Activated T-helper 2 cell treated with anti-CD3 and anti-CD28 coated beads, Interferon-gamma antibody, Interleukin-2, Interleukin-4, amounts not matched to agents 10 μg/mL and 5 μg/mL and 100 μg/mL, durations not matched to agents 14 hours and 24 hours and 36 hours (primary cell): ENCODE measurements around the gene GAPVD1. TPM values are rescaled to one million over a fixed set of nuclear protein-coding genes. Genes with fewer than 3 reads are reported as not detected.
"Not testable (repeated sequence)": the region's sequence is repeated elsewhere in the genome, so short reads cannot be mapped to it uniquely, and the experiment has no call there.

Experiments
- DNase-seq: peaks from one replicate; pipeline ENCODE4 v3.0.0; 2021; ENCODE audit warnings: low spot score
- H3K27ac Mint-ChIP-seq: one replicate; pipeline ENCODE4 v1.8.0; 2021; ENCODE audit warnings: mixed read lengths
- H3K27me3 Mint-ChIP-seq: one replicate; pipeline ENCODE4 v1.8.0; 2021; ENCODE audit warnings: low read depth, mixed read lengths
- H3K36me3 Mint-ChIP-seq: one replicate; pipeline ENCODE4 v1.8.0; 2021; ENCODE audit warnings: low read depth, mixed read lengths
- H3K4me1 Mint-ChIP-seq: one replicate; pipeline ENCODE4 v1.8.0; 2021; ENCODE audit warnings: low read depth, mixed read lengths
- H3K4me3 Mint-ChIP-seq: one replicate; pipeline ENCODE4 v1.8.0; 2021; ENCODE audit warnings: low read depth, mild to moderate bottlenecking, moderate library complexity, mixed read lengths
- H3K9me3 Mint-ChIP-seq: one replicate; pipeline ENCODE4 v1.8.0; 2021; ENCODE audit warnings: mixed read lengths
- intact Hi-C: fragments of 100-400 bp; cut with micrococcal nuclease; formaldehyde crosslinking; loops from one replicate; pipeline ENCODE4 v1.15.1; 2023
- total RNA-seq: library from RNA; stranded (reverse); gene quantifications from 2 replicates; pipeline ENCODE4 v1.2.3, GENCODE V29; 2022

GAPVD1 gene
- 50.8 and 51.0 TPM in 2 replicates for total RNA-seq

- peak; percentile 86 for DNase-seq
- Mint-ChIP-seq H3K36me3 (peaks cover 22% of the 10 kb centered on the region), H3K9me3 (no peaks in the 10 kb centered on the region), H3K27ac (peak within 1 kb of the TSS; percentile 90), H3K4me1 (peaks cover 32% of the 10 kb centered on the region), H3K4me3 (peak within 1 kb of the TSS; percentile 98), H3K27me3 (peaks cover 2% of the 10 kb centered on the region)
- intact Hi-C loops: loop anchor here (1.0 to 5.0 kb wide), 4 partner anchors 20 to 391 kb away; partner anchors contain the start of genes GOLGA1, HSPA5 and PPP6C
Observed at GRCh38 chr9:125261501-125262293, at the start of gene GAPVD1. TSS of gene GAPVD1 (plus strand) at chr9:125261826. CDS start at chr9:125298922, 37,096 bp downstream.

- Mint-ChIP-seq H3K9me3 (no peaks in the 10 kb centered on the region), H3K27ac (no peak overlapping the region), H3K4me1 (no peaks in the 10 kb centered on the region), H3K36me3 (peaks cover 37% of the 10 kb centered on the region), H3K27me3 (no peaks in the 10 kb centered on the region), H3K4me3 (no peak overlapping the region)
- intact Hi-C loops: no loop called here
- no peak for DNase-seq
Observed at GRCh38 chr9:125214186-125214585, 47.4 kb upstream of the GAPVD1 start.

GRCh38 chr9:125218621-125219020 lies 43.0 kb upstream of the GAPVD1 start:
- no peak overlapping the region for H3K4me3 Mint-ChIP-seq

GRCh38 chr9:125224858-125225257 lies 36.8 kb upstream of the GAPVD1 start:
- H3K36me3 Mint-ChIP-seq: peaks cover 24% of the 10 kb centered on the region
- intact Hi-C loops, DNase-seq, H3K4me1 Mint-ChIP-seq, H3K27me3 Mint-ChIP-seq, H3K9me3 Mint-ChIP-seq, H3K27ac Mint-ChIP-seq, H3K4me3 Mint-ChIP-seq: not testable (repeated sequence)

More at GRCh38 chr9:125218621-125219020, 43.0 kb upstream of the GAPVD1 start:
- no peak overlapping the region for H3K27ac Mint-ChIP-seq
- H3K4me1 Mint-ChIP-seq: no peaks in the 10 kb centered on the region
- intact Hi-C loops: no loop called here
- H3K9me3 Mint-ChIP-seq: no peaks in the 10 kb centered on the region
- DNase-seq: no peak
- peaks cover 32% of the 10 kb centered on the region for H3K36me3 Mint-ChIP-seq
- H3K27me3 Mint-ChIP-seq: no peaks in the 10 kb centered on the region

GRCh38 chr9:125227761-125228160 lies 33.9 kb upstream of the GAPVD1 start:
- Mint-ChIP-seq H3K4me1 (no peaks in the 10 kb centered on the region), H3K27me3 (no peaks in the 10 kb centered on the region), H3K9me3 (no peaks in the 10 kb centered on the region), H3K4me3 (no peak overlapping the region), H3K36me3 (peaks cover 17% of the 10 kb centered on the region), H3K27ac (no peak overlapping the region)
- DNase-seq: no peak
- intact Hi-C loops: no loop called here

GRCh38 chr9:125233678-125234077 lies 27.9 kb upstream of the GAPVD1 start:
- Mint-ChIP-seq H3K27ac (no peak overlapping the region), H3K27me3 (no peaks in the 10 kb centered on the region), H3K36me3 (peaks cover 61% of the 10 kb centered on the region), H3K4me3 (no peak overlapping the region), H3K4me1 (peaks cover 29% of the 10 kb centered on the region), H3K9me3 (no peaks in the 10 kb centered on the region)
- DNase-seq: no peak
- intact Hi-C loops: loop anchor here (10.0 kb wide), 1 partner anchor 131 kb away; no protein-coding TSS in a partner anchor

- H3K9me3 Mint-ChIP-seq, H3K27me3 Mint-ChIP-seq, H3K27ac Mint-ChIP-seq, DNase-seq, H3K4me3 Mint-ChIP-seq: not testable (repeated sequence)
- intact Hi-C loops: loop anchor here (10.0 kb wide), 1 partner anchor 131 kb away; no protein-coding TSS in a partner anchor
- Mint-ChIP-seq H3K4me1 (peaks cover 33% of the 10 kb centered on the region), H3K36me3 (peaks cover 66% of the 10 kb centered on the region)
Observed at GRCh38 chr9:125234099-125234498, 27.5 kb upstream of the GAPVD1 start.

GRCh38 chr9:125235804-125236519 lies 25.7 kb upstream of the GAPVD1 start:
- Mint-ChIP-seq H3K4me1 (peaks cover 35% of the 10 kb centered on the region), H3K27ac (no peak overlapping the region), H3K36me3 (peaks cover 81% of the 10 kb centered on the region), H3K27me3 (no peaks in the 10 kb centered on the region), H3K4me3 (peak overlapping the region; percentile 100), H3K9me3 (no peaks in the 10 kb centered on the region)
- intact Hi-C loops: loop anchor here (10.0 kb wide), 1 partner anchor 129 kb away; no protein-coding TSS in a partner anchor
- no peak for DNase-seq

GRCh38 chr9:125236520-125237159 lies 25.0 kb upstream of the GAPVD1 start:
- H3K36me3 Mint-ChIP-seq: peaks cover 82% of the 10 kb centered on the region
- peaks cover 35% of the 10 kb centered on the region for H3K4me1 Mint-ChIP-seq
- H3K9me3 Mint-ChIP-seq, DNase-seq, H3K27me3 Mint-ChIP-seq: not testable (repeated sequence)
- peak overlapping the region; percentile 50 for H3K27ac Mint-ChIP-seq
- intact Hi-C loops: loop anchor here (10.0 kb wide), 1 partner anchor 128 kb away; no protein-coding TSS in a partner anchor
- peak overlapping the region; percentile 100 for H3K4me3 Mint-ChIP-seq

- no peak for DNase-seq
- H3K36me3 Mint-ChIP-seq: peaks cover 74% of the 10 kb centered on the region
- H3K27me3 Mint-ChIP-seq: no peaks in the 10 kb centered on the region
- no peaks in the 10 kb centered on the region for H3K9me3 Mint-ChIP-seq
- H3K4me1 Mint-ChIP-seq: peaks cover 39% of the 10 kb centered on the region
- peak overlapping the region; percentile 100 for H3K4me3 Mint-ChIP-seq
- peak overlapping the region; percentile 55 for H3K27ac Mint-ChIP-seq
- intact Hi-C loops: loop anchor here (10.0 kb wide), 1 partner anchor 126 kb away; no protein-coding TSS in a partner anchor
Observed at GRCh38 chr9:125238127-125238914, 23.3 kb upstream of the GAPVD1 start.

GRCh38 chr9:125238915-125239446 lies 22.6 kb upstream of the GAPVD1 start:
- DNase-seq: no peak
- intact Hi-C loops: loop anchor here (10.0 kb wide), 1 partner anchor 126 kb away; no protein-coding TSS in a partner anchor
- peaks cover 68% of the 10 kb centered on the region for H3K36me3 Mint-ChIP-seq
- H3K4me1 Mint-ChIP-seq: peaks cover 43% of the 10 kb centered on the region
- no peaks in the 10 kb centered on the region for H3K27me3 Mint-ChIP-seq
- no peaks in the 10 kb centered on the region for H3K9me3 Mint-ChIP-seq
- peak overlapping the region; percentile 28 for H3K27ac Mint-ChIP-seq
- peak overlapping the region; percentile 100 for H3K4me3 Mint-ChIP-seq
